Effector memory CD4-positive, alpha-beta T cell (primary cell): ENCODE data around the gene ADARB2.
"Not testable (repeated sequence)": the region's sequence is repeated elsewhere in the genome, so short reads cannot be mapped to it uniquely, and the experiment has no call there.

ENCODE experiments used
- DNase-seq, 3 donors: peaks; one replicate each; pipeline ENCODE4 v3.0.0-alpha.2; 2020
- H3K27ac ChIP-seq: 2 replicates; pipeline ENCODE4 v1.7.0; 2013; ENCODE audit warnings: mild to moderate bottlenecking, low read length, moderate library complexity; ENCODE audit not compliant: insufficient read depth, poor library complexity, severe bottlenecking
- H3K27me3 ChIP-seq: replicated peaks from 2 replicates; pipeline ENCODE4 v1.7.0; 2013; ENCODE audit warnings: mild to moderate bottlenecking, low read length; ENCODE audit not compliant: insufficient read depth, control insufficient read depth, poor library complexity, severe bottlenecking
- H3K36me3 ChIP-seq: 2 replicates; pipeline ENCODE4 v1.7.0; 2013; ENCODE audit warnings: mild to moderate bottlenecking, low read length, moderate library complexity; ENCODE audit not compliant: control insufficient read depth, insufficient read depth
- H3K4me1 ChIP-seq: 2 replicates; pipeline ENCODE4 v1.7.0; 2013; ENCODE audit warnings: low read length, mild to moderate bottlenecking; ENCODE audit not compliant: control insufficient read depth, insufficient read depth, poor library complexity, severe bottlenecking
- H3K4me3 ChIP-seq: 2 replicates; pipeline ENCODE4 v1.7.0; 2013; ENCODE audit warnings: low read length, low read depth, mild to moderate bottlenecking; ENCODE audit not compliant: insufficient read depth, poor library complexity, severe bottlenecking
- H3K9me3 ChIP-seq: 2 replicates; pipeline ENCODE4 v1.7.0; 2013; ENCODE audit warnings: mild to moderate bottlenecking, low read length, moderate library complexity; ENCODE audit not compliant: control insufficient read depth

ADARB2 gene

DNA sequence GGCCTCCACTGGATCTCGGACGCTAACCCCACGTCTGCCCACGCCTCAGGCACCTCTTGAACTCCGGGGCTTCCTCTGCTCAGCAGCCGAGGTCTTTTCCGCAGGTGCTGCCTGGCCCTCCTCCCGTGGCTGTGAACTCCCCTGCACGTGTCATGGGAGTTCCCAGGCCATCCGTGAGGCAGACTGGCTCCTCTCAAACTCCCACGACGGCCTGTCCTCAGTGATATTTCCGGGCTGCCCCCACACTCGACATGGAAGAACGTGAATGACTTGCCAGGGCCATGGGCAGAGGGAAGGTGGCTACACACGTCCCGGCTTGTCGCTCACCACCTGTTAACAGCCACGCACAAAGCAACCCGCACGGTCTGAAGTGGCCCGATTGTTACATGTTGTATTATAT, 110.9 kb downstream of the ADARB2 start:
- no peaks in the 10 kb centered on the region for H3K9me3 ChIP-seq

GRCh38 chr10:1625731-1626130, 111.6 kb downstream of the ADARB2 start:
- no peaks in the 10 kb centered on the region for H3K9me3 ChIP-seq
- H3K4me3 ChIP-seq, result no peak overlapping the region
- no peaks in the 10 kb centered on the region for H3K36me3 ChIP-seq
- no peak overlapping the region for H3K27ac ChIP-seq
- no peak for DNase-seq
- H3K4me1 ChIP-seq, result no peaks in the 10 kb centered on the region
- H3K27me3 ChIP-seq, result no peaks in the 10 kb centered on the region

More for the DNA sequence above, 110.9 kb downstream of the ADARB2 start:
- no peak overlapping the region for H3K4me3 ChIP-seq
- no peak for DNase-seq
- no peaks in the 10 kb centered on the region for H3K4me1 ChIP-seq
- H3K36me3 ChIP-seq, result no peaks in the 10 kb centered on the region
- H3K27me3 ChIP-seq, result no peaks in the 10 kb centered on the region
- no peak overlapping the region for H3K27ac ChIP-seq

GRCh38 chr10:1625079-1625478, 112.2 kb downstream of the ADARB2 start:
- Histone ChIP-seq H3K27me3 (no peaks in the 10 kb centered on the region), H3K4me3 (no peak overlapping the region), H3K4me1 (no peaks in the 10 kb centered on the region), H3K9me3 (no peaks in the 10 kb centered on the region), H3K36me3 (no peaks in the 10 kb centered on the region), H3K27ac (no peak overlapping the region)
- DNase-seq, result no peak

DNA sequence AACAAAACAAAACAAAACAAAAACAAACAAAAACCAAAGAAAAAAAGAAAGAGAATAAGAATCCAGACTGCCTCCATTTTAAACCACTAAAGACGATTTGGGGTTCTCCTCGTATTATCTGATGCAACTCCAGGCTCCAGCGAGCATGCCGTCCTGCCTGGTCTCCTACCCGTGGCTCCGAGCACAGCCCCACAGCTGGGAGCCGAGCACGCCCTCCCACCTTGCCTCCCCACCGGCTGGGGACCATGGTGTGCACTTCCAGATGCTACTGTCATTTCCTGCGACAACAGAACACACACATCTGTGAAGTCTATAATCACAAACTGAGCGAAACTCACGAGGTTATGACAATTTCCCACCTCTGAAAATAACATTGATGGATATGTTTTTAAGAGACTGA, 113.1 kb downstream of the ADARB2 start:
- H3K4me3 ChIP-seq, result no peak overlapping the region
- no peak for DNase-seq
- H3K27me3 ChIP-seq, result no peaks in the 10 kb centered on the region
- no peaks in the 10 kb centered on the region for H3K4me1 ChIP-seq
- H3K36me3 ChIP-seq, result no peaks in the 10 kb centered on the region
- no peak overlapping the region for H3K27ac ChIP-seq
- no peaks in the 10 kb centered on the region for H3K9me3 ChIP-seq

- no peak for DNase-seq
- Histone ChIP-seq H3K4me3 (no peak overlapping the region), H3K36me3 (no peaks in the 10 kb centered on the region), H3K4me1 (no peaks in the 10 kb centered on the region), H3K27me3 (no peaks in the 10 kb centered on the region), H3K9me3 (no peaks in the 10 kb centered on the region), H3K27ac (no peak overlapping the region)
Measured at GRCh38 chr10:1620803-1621202, 116.5 kb downstream of the ADARB2 start.

DNA sequence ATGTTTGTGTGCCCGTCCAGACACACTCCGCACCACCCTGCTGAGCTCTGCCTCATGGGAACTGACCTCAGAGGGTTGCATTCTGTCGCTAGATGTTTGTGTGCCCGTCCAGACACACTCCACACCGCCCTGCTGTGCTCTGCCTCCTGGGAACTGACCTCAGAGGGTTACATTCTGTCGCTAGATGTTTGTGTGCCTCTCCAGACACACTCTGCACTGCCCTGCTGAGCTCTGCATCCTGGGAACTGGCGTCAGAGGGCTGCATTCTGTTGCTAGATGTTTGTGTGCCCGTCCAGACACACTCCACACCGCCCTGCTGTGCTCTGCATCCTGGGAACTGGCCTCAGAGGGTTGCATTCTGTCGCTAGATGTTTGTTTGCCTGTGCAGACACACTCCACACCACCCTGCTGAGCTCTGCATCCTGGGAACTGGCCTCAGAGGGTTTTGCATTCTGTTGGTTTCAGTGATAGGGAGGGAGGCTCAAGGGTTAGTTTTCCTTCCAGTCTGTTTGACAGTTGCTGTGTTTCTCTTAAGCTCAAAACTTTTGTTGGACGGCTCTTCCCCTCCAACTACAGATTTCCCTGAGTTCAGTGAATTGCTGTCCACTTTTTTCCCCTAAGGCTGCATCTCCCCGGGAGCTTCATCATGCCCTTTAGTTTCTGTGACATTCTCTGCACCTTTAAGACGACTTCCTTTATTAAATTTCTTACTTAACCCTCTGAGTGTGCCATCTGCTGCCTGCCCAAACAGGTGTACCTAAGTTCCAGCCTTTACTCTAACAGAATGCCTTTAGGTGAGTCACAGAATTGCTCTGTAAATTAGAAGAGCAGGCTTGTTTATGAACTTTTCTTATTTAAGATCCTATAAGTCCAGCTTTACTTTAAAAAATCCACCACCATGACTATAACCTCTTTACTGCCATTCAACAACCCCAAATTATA, 119.7 kb downstream of the ADARB2 start:
- H3K4me1 ChIP-seq, H3K4me3 ChIP-seq, H3K27me3 ChIP-seq, H3K9me3 ChIP-seq, DNase-seq, H3K36me3 ChIP-seq, H3K27ac ChIP-seq: not testable (repeated sequence)

DNA sequence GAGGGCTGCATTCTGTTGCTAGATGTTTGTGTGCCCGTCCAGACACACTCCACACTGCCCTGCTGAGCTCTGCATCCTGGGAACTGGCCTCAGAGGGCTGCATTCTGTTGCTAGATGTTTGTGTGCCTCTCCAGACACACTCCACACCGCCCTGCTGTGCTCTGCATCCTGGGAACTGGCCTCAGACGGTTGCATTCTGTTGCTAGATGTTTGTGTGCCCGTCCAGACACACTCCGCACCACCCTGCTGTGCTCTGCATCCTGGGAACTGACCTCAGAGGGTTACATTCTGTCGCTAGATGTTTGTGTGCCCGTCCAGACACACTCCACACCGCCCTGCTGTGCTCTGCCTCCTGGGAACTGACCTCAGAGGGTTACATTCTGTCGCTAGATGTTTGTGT, 120.6 kb downstream of the ADARB2 start:
- not testable (repeated sequence) for H3K36me3 ChIP-seq, H3K4me1 ChIP-seq, DNase-seq, H3K27ac ChIP-seq, H3K4me3 ChIP-seq, H3K27me3 ChIP-seq, H3K9me3 ChIP-seq

- no peaks in the 10 kb centered on the region for H3K36me3 ChIP-seq
- H3K4me3 ChIP-seq, result no peak overlapping the region
- no peaks in the 10 kb centered on the region for H3K9me3 ChIP-seq
- H3K4me1 ChIP-seq, result no peaks in the 10 kb centered on the region
- H3K27ac ChIP-seq, result no peak overlapping the region
- DNase-seq, result no peak
- H3K27me3 ChIP-seq, result no peaks in the 10 kb centered on the region
Measured at GRCh38 chr10:1615186-1615954, 122.0 kb downstream of the ADARB2 start.

- H3K36me3 ChIP-seq, result no peaks in the 10 kb centered on the region
- no peak overlapping the region for H3K4me3 ChIP-seq
- no peaks in the 10 kb centered on the region for H3K27me3 ChIP-seq
- DNase-seq, result no peak
- no peaks in the 10 kb centered on the region for H3K4me1 ChIP-seq
- no peaks in the 10 kb centered on the region for H3K9me3 ChIP-seq
- no peak overlapping the region for H3K27ac ChIP-seq
Measured at GRCh38 chr10:1613511-1613910, 123.8 kb downstream of the ADARB2 start.

GRCh38 chr10:1612908-1613307, 124.4 kb downstream of the ADARB2 start:
- H3K36me3 ChIP-seq, result no peaks in the 10 kb centered on the region
- H3K9me3 ChIP-seq, result no peaks in the 10 kb centered on the region
- H3K4me3 ChIP-seq, result no peak overlapping the region
- no peaks in the 10 kb centered on the region for H3K27me3 ChIP-seq
- no peak overlapping the region for H3K27ac ChIP-seq
- DNase-seq, result no peak
- H3K4me1 ChIP-seq, result no peaks in the 10 kb centered on the region
